CD8-positive, alpha-beta memory T cell (primary cell): Measurements from ENCODE around the gene KRTAP10-7. TPM values are rescaled to one million over a fixed set of nuclear protein-coding genes. Genes with fewer than 3 reads are reported as not detected.

ENCODE experiments used
- polyA plus RNA-seq: library from polyadenylated mRNA; unstranded; fragments of 300-500 nt; fragmentation: Illumina TruSeq; gene quantifications from one replicate; pipeline ENCODE4 v1.2.3, GENCODE V29; 2021
- total RNA-seq, 2 experiments: library from RNA; stranded (reverse); gene quantifications; one replicate each; pipeline ENCODE4 v1.2.3, GENCODE V29; 2021

KRTAP10-7 gene
- total and polyA plus RNA-seq, 3 experiments from 2014 or later = not detected

Other genes starting within 250 kb of the KRTAP10-7 start
- gene TRPM2, start 247.0 kb upstream of the KRTAP10-7 start, total RNA-seq = 1 to 10 TPM; 1.9 to 2.6 TPM
- 2.4 TPM for gene TRPM2, start 247.0 kb upstream of the KRTAP10-7 start, polyA plus RNA-seq
- under 1 TPM; 0.80 to 0.90 TPM for gene LRRC3, start 145.1 kb upstream of the KRTAP10-7 start, total RNA-seq
- 0.17 TPM for gene LRRC3, start 145.1 kb upstream of the KRTAP10-7 start, polyA plus RNA-seq
- gene KRTAP10-1, start 60.4 kb upstream of the KRTAP10-7 start, total RNA-seq = not detected
- gene KRTAP10-1, start 60.4 kb upstream of the KRTAP10-7 start, polyA plus RNA-seq = not detected
- gene KRTAP10-2, start 49.1 kb upstream of the KRTAP10-7 start, total RNA-seq = not detected
- gene KRTAP10-2, start 49.1 kb upstream of the KRTAP10-7 start, polyA plus RNA-seq = not detected
- gene KRTAP10-3, start 41.8 kb upstream of the KRTAP10-7 start, total RNA-seq = not detected
- not detected for gene KRTAP10-3, start 41.8 kb upstream of the KRTAP10-7 start, polyA plus RNA-seq
- gene KRTAP10-4, start 26.9 kb upstream of the KRTAP10-7 start, total RNA-seq = not detected
- not detected for gene KRTAP10-4, start 26.9 kb upstream of the KRTAP10-7 start, polyA plus RNA-seq
- not detected for gene KRTAP10-5, start 20.0 kb upstream of the KRTAP10-7 start, total RNA-seq
- gene KRTAP10-5, start 20.0 kb upstream of the KRTAP10-7 start, polyA plus RNA-seq = not detected
- gene KRTAP10-6, start 8.1 kb upstream of the KRTAP10-7 start, total RNA-seq = not detected
- not detected for gene KRTAP10-6, start 8.1 kb upstream of the KRTAP10-7 start, polyA plus RNA-seq
- not detected for gene KRTAP10-8, start 11.5 kb downstream of the KRTAP10-7 start, total RNA-seq
- not detected for gene KRTAP10-8, start 11.5 kb downstream of the KRTAP10-7 start, polyA plus RNA-seq
- not detected for gene KRTAP10-9, start 26.5 kb downstream of the KRTAP10-7 start, total RNA-seq
- not detected for gene KRTAP10-9, start 26.5 kb downstream of the KRTAP10-7 start, polyA plus RNA-seq
- gene KRTAP10-10, start 36.8 kb downstream of the KRTAP10-7 start, total RNA-seq = not detected
- gene KRTAP10-10, start 36.8 kb downstream of the KRTAP10-7 start, polyA plus RNA-seq = not detected
- gene KRTAP10-11, start 45.8 kb downstream of the KRTAP10-7 start, total RNA-seq = not detected
- gene KRTAP10-11, start 45.8 kb downstream of the KRTAP10-7 start, polyA plus RNA-seq = not detected
- not detected for gene KRTAP12-4, start 54.1 kb downstream of the KRTAP10-7 start, total RNA-seq
- not detected for gene KRTAP12-4, start 54.1 kb downstream of the KRTAP10-7 start, polyA plus RNA-seq
- not detected for gene KRTAP12-3, start 57.3 kb downstream of the KRTAP10-7 start, total RNA-seq
- gene KRTAP12-3, start 57.3 kb downstream of the KRTAP10-7 start, polyA plus RNA-seq = not detected
- not detected for gene KRTAP12-2, start 66.3 kb downstream of the KRTAP10-7 start, total RNA-seq
- not detected for gene KRTAP12-2, start 66.3 kb downstream of the KRTAP10-7 start, polyA plus RNA-seq
- not detected for gene KRTAP12-1, start 81.6 kb downstream of the KRTAP10-7 start, total RNA-seq
- not detected for gene KRTAP12-1, start 81.6 kb downstream of the KRTAP10-7 start, polyA plus RNA-seq
- not detected for gene KRTAP10-12, start 96.6 kb downstream of the KRTAP10-7 start, total RNA-seq
- gene KRTAP10-12, start 96.6 kb downstream of the KRTAP10-7 start, polyA plus RNA-seq = not detected
- gene TSPEAR, start 111.0 kb downstream of the KRTAP10-7 start, total RNA-seq = not detected
- 0.05 TPM for gene TSPEAR, start 111.0 kb downstream of the KRTAP10-7 start, polyA plus RNA-seq
- 100 to 1,000 TPM; 112 to 116 TPM for gene UBE2G2, start 201.2 kb downstream of the KRTAP10-7 start, total RNA-seq
- 60.1 TPM for gene UBE2G2, start 201.2 kb downstream of the KRTAP10-7 start, polyA plus RNA-seq
- 10 to 100 TPM; 81.7 to 85.3 TPM for gene SUMO3, start 217.5 kb downstream of the KRTAP10-7 start, total RNA-seq
- 88.1 TPM for gene SUMO3, start 217.5 kb downstream of the KRTAP10-7 start, polyA plus RNA-seq